Nephron (organoid): ENCODE measurements around the gene MLLT10.

ENCODE experiments used
- H3K27ac Mint-ChIP-seq, 3 experiments: 2 replicates each; pipeline ENCODE4 v1.8.0; 2020; ENCODE audit warnings: mixed read lengths in 3 of 3, mild to moderate bottlenecking in 2 of 3, moderate library complexity in 1 of 3
- H3K27me3 Mint-ChIP-seq: 2 replicates; pipeline ENCODE4 v1.8.0; 2021; ENCODE audit warnings: low read depth, mild to moderate bottlenecking, moderate library complexity, mixed read lengths
- H3K36me3 Mint-ChIP-seq: 2 replicates; pipeline ENCODE4 v1.8.0; 2020; ENCODE audit warnings: low read depth, mixed read lengths
- H3K4me1 Mint-ChIP-seq: 2 replicates; pipeline ENCODE4 v1.8.0; 2020; ENCODE audit warnings: mixed read lengths
- H3K4me3 Mint-ChIP-seq, 3 experiments: 2 replicates each; pipeline ENCODE4 v1.8.0; 2020; ENCODE audit warnings: mild to moderate bottlenecking in 3 of 3, mixed read lengths in 3 of 3, moderate library complexity in 2 of 3
- H3K9me3 Mint-ChIP-seq: 2 replicates; pipeline ENCODE4 v1.8.0; 2020; ENCODE audit warnings: mixed read lengths
- CTCF ChIP-seq, 3 experiments: fragments of 200-600 bp; sonication (generic); IDR thresholded peaks; one replicate each; pipeline ENCODE4 v1.5.0; 2021; ENCODE audit warnings: antibody characterized with exemption in 3 of 3; ENCODE audit not compliant: unreplicated experiment in 3 of 3

Gene MLLT10

DNA sequence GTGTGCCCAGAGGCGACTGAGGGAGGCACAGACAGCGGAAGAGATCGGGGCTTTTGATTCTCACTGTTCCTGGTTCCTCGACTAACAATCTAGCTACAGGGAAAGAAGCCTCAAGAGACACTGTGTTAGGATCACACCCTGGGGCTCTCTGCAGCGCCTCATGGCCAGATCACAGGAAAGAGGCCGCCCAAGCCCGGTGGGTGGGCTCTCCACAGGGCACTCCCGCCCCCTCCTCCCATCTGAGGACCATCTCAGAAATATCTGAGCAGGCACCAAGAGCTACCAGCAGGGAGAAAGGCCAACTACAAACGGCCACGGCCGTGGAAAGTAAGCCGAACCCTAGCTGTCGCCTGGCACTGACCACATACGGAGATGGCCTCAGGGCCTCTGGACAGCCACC, 224.2 kb downstream of the MLLT10 start:
- no peak for TF ChIP-seq CTCF (IDR thresholded peaks at IDR 0.05; ENCODE audit: unreplicated experiment in 3 of 3)
- Mint-ChIP-seq H3K36me3 (peaks cover 13% of the 10 kb centered on the region), H3K27ac (no peak overlapping the region), H3K9me3 (no peaks in the 10 kb centered on the region), H3K27me3 (no peaks in the 10 kb centered on the region), H3K4me1 (peaks cover 25% of the 10 kb centered on the region), H3K4me3 (no peak overlapping the region)

DNA sequence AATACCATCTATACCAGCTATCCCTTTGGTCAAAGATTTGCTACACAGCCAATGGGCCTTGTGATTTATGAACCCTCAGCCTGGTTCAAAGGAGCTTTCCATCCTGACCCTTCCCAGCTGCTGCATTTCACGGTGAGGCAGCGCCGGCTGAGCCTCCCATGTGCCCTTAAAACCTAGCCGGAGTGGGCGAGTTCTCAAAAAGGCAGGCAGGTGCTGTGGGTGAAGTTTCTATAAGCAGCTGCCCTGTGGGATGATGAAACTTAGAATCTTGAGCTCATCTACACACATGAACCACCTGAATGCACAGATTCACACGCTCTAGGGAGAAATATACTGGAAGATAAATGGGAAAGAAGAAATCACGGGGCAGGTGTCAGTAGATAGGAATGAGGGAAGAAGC, 224.7 kb downstream of the MLLT10 start:
- no peaks in the 10 kb centered on the region for H3K27me3 Mint-ChIP-seq
- H3K36me3 Mint-ChIP-seq: peaks cover 13% of the 10 kb centered on the region
- no peak for TF ChIP-seq CTCF (IDR thresholded peaks at IDR 0.05; ENCODE audit: unreplicated experiment in 3 of 3)
- H3K27ac Mint-ChIP-seq: no peak overlapping the region
- H3K4me1 Mint-ChIP-seq: peaks cover 21% of the 10 kb centered on the region
- no peak overlapping the region for H3K4me3 Mint-ChIP-seq
- no peaks in the 10 kb centered on the region for H3K9me3 Mint-ChIP-seq

DNA sequence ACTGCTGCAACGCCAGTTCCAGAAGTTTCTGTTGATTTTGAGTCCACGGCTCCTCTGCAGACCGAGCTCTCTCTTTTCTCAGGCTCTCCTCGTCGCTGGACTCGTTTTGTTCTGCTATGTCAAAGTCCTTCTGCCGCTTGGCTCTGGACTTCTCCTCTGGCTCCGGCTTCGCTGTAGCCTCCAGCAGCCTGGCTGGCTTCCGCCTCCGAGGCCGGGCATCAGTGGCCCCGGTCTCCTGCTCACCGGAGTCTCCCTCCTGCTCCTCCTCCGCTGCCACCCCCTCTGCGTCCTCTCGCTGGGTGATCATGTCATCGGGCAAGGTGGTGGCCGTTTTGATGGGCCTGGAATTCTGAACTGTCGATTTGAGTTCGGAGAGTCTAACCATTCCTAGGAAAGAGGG, 225.2 kb downstream of the MLLT10 start:
- peaks cover 19% of the 10 kb centered on the region for H3K4me1 Mint-ChIP-seq
- H3K36me3 Mint-ChIP-seq: peaks cover 13% of the 10 kb centered on the region
- no peak overlapping the region for H3K4me3 Mint-ChIP-seq
- TF ChIP-seq CTCF (IDR thresholded peaks at IDR 0.05; ENCODE audit: unreplicated experiment in 3 of 3): no peak
- H3K27me3 Mint-ChIP-seq: no peaks in the 10 kb centered on the region
- no peaks in the 10 kb centered on the region for H3K9me3 Mint-ChIP-seq
- H3K27ac Mint-ChIP-seq: no peak overlapping the region

- no peak for TF ChIP-seq CTCF (IDR thresholded peaks at IDR 0.05; ENCODE audit: unreplicated experiment in 3 of 3)
Observed at GRCh38 chr10:21760332-21760731, 226.3 kb downstream of the MLLT10 start.

DNA sequence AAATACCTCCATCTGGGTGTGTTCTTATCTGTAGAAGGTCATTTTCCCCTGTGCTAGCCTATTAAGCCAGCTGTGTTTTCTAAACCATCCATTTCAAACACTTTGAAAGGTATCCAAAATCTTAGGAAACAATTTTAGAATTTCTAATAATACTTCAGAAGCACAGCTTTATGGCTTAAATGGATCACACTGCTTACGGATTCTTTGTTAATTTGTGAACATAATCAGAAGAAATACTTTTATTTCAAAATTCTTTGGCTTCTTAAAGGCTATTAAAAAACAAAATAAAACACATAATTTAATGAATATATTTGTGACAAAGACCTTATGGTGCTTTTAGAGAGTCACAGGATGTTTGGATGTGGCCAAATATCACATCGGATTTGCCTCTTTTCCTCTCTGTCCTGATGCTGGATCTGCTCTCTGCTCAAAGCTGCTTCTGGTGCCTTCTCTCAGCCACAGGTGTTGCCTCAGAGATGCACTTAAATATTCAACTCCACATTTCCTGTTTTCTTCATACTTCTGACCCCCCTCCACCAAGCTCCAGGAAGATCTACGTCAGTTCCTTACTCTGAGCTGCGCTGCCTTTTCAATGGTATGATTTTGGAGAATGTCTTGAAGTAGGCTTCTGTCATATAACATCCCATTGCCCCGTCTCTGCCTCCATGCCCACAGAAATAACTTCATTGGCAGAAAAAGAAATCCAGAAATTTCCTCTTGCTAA, 230.6 kb downstream of the MLLT10 start:
- no peaks in the 10 kb centered on the region for H3K27me3 Mint-ChIP-seq
- no peak for TF ChIP-seq CTCF (IDR thresholded peaks at IDR 0.05; ENCODE audit: unreplicated experiment in 3 of 3)
- peaks cover 3% of the 10 kb centered on the region for H3K36me3 Mint-ChIP-seq
- no peak overlapping the region for H3K27ac Mint-ChIP-seq
- H3K4me1 Mint-ChIP-seq: no peaks in the 10 kb centered on the region
- no peak overlapping the region for H3K4me3 Mint-ChIP-seq
- no peaks in the 10 kb centered on the region for H3K9me3 Mint-ChIP-seq

More at GRCh38 chr10:21760332-21760731, 226.3 kb downstream of the MLLT10 start:
- peaks cover 13% of the 10 kb centered on the region for H3K36me3 Mint-ChIP-seq
- no peak overlapping the region for H3K27ac Mint-ChIP-seq
- H3K27me3 Mint-ChIP-seq: no peaks in the 10 kb centered on the region
- H3K9me3 Mint-ChIP-seq: no peaks in the 10 kb centered on the region
- H3K4me1 Mint-ChIP-seq: peaks cover 19% of the 10 kb centered on the region
- no peak overlapping the region for H3K4me3 Mint-ChIP-seq

GRCh38 chr10:21769041-21769440, 235.0 kb downstream of the MLLT10 start:
- Mint-ChIP-seq H3K4me1 (no peaks in the 10 kb centered on the region), H3K9me3 (peaks cover 7% of the 10 kb centered on the region), H3K36me3 (peaks cover 11% of the 10 kb centered on the region), H3K27me3 (no peaks in the 10 kb centered on the region), H3K27ac (no peak overlapping the region), H3K4me3 (no peak overlapping the region)
- no peak for TF ChIP-seq CTCF (IDR thresholded peaks at IDR 0.05; ENCODE audit: unreplicated experiment in 3 of 3)
